K562 (cell line): ENCODE measurements around the gene CLIP2.

Experiments used
- TEAD4 ChIP-seq, 2 experiments: sonication (generic) in 1 of 2; formaldehyde crosslinking in 1 of 2; IDR thresholded peaks; 2 replicates each; pipeline versions ENCODE4 v1.6.1 to v1.8.0; 2012 to 2022; ENCODE audit warnings: borderline replicate concordance in 1 of 2, inconsistent platforms in 1 of 2, low read length in 1 of 2, mild to moderate bottlenecking in 1 of 2, missing genetic modification reagents in 1 of 2
- ZNF354B ChIP-seq: fragments of 250-450 bp; sonication (Bioruptor Pico); IDR thresholded peaks from 2 replicates; pipeline ENCODE4 v1.4.0; 2020
- TF ChIP-seq, protein P1 (sequence below): fragments of 200-600 bp; sonication (generic); IDR thresholded peaks from one replicate; pipeline ENCODE4 v1.6.1; 2012; ENCODE audit warnings: mild to moderate bottlenecking, low read depth, low read length, inconsistent platforms

DNA sequence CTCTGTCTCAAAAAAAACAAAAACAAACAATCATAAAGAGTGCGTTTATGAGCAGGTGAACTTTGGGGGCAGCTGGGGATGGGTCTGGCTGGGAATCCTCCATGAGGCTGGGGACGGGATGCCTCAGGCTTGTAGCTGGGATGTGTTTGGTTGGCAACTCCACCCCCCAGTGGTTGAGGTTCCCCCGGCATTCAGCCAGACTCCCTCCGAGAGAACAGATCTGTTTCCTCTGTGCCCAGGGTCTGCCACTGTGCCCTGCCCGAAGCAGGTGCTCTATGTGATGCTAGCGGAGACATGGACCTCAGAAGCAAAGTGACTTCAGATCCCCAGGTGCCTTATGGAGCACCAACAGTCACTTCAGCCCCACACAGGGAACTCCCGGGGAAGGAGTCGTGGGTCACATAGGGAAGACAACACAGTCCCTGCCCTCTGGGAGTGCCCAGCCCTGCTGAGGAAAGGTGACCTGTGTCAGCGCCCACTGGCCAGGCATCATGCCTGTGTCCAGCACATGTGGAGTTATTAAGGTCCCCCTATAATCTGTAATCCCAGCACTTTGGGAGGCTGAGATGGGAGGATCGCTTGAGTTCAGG, 135.2 kb downstream of the CLIP2 start:
- TF ChIP-seq ZNF354B (no peak), TEAD4 (IDR thresholded peaks at IDR 0.05; ENCODE audit: low read length) (no peak), TEAD4 (CRISPR knock-in tag; IDR thresholded peaks at IDR 0.05; ENCODE audit: borderline replicate concordance) (no peak)
- TF ChIP-seq, protein P1, sequence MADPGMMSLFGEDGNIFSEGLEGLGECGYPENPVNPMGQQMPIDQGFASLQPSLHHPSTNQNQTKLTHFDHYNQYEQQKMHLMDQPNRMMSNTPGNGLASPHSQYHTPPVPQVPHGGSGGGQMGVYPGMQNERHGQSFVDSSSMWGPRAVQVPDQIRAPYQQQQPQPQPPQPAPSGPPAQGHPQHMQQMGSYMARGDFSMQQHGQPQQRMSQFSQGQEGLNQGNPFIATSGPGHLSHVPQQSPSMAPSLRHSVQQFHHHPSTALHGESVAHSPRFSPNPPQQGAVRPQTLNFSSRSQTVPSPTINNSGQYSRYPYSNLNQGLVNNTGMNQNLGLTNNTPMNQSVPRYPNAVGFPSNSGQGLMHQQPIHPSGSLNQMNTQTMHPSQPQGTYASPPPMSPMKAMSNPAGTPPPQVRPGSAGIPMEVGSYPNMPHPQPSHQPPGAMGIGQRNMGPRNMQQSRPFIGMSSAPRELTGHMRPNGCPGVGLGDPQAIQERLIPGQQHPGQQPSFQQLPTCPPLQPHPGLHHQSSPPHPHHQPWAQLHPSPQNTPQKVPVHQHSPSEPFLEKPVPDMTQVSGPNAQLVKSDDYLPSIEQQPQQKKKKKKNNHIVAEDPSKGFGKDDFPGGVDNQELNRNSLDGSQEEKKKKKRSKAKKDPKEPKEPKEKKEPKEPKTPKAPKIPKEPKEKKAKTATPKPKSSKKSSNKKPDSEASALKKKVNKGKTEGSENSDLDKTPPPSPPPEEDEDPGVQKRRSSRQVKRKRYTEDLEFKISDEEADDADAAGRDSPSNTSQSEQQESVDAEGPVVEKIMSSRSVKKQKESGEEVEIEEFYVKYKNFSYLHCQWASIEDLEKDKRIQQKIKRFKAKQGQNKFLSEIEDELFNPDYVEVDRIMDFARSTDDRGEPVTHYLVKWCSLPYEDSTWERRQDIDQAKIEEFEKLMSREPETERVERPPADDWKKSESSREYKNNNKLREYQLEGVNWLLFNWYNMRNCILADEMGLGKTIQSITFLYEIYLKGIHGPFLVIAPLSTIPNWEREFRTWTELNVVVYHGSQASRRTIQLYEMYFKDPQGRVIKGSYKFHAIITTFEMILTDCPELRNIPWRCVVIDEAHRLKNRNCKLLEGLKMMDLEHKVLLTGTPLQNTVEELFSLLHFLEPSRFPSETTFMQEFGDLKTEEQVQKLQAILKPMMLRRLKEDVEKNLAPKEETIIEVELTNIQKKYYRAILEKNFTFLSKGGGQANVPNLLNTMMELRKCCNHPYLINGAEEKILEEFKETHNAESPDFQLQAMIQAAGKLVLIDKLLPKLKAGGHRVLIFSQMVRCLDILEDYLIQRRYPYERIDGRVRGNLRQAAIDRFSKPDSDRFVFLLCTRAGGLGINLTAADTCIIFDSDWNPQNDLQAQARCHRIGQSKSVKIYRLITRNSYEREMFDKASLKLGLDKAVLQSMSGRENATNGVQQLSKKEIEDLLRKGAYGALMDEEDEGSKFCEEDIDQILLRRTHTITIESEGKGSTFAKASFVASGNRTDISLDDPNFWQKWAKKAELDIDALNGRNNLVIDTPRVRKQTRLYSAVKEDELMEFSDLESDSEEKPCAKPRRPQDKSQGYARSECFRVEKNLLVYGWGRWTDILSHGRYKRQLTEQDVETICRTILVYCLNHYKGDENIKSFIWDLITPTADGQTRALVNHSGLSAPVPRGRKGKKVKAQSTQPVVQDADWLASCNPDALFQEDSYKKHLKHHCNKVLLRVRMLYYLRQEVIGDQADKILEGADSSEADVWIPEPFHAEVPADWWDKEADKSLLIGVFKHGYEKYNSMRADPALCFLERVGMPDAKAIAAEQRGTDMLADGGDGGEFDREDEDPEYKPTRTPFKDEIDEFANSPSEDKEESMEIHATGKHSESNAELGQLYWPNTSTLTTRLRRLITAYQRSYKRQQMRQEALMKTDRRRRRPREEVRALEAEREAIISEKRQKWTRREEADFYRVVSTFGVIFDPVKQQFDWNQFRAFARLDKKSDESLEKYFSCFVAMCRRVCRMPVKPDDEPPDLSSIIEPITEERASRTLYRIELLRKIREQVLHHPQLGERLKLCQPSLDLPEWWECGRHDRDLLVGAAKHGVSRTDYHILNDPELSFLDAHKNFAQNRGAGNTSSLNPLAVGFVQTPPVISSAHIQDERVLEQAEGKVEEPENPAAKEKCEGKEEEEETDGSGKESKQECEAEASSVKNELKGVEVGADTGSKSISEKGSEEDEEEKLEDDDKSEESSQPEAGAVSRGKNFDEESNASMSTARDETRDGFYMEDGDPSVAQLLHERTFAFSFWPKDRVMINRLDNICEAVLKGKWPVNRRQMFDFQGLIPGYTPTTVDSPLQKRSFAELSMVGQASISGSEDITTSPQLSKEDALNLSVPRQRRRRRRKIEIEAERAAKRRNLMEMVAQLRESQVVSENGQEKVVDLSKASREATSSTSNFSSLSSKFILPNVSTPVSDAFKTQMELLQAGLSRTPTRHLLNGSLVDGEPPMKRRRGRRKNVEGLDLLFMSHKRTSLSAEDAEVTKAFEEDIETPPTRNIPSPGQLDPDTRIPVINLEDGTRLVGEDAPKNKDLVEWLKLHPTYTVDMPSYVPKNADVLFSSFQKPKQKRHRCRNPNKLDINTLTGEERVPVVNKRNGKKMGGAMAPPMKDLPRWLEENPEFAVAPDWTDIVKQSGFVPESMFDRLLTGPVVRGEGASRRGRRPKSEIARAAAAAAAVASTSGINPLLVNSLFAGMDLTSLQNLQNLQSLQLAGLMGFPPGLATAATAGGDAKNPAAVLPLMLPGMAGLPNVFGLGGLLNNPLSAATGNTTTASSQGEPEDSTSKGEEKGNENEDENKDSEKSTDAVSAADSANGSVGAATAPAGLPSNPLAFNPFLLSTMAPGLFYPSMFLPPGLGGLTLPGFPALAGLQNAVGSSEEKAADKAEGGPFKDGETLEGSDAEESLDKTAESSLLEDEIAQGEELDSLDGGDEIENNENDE: no peak
